Urinary bladder (tissue), 4 donors: Measurements from ENCODE around the gene C11orf21. TPM values are rescaled to one million over a fixed set of nuclear protein-coding genes. Genes with fewer than 3 reads are reported as not detected.

ENCODE experiments used
- DNase-seq: peaks from one replicate; pipeline ENCODE4 v3.0.0-alpha.2; 2015; ENCODE audit errors: extremely low spot score
- H3K27ac ChIP-seq: one replicate; pipeline ENCODE4 v1.5.1; 2013; ENCODE audit warnings: low read depth, mild to moderate bottlenecking, moderate library complexity
- H3K36me3 ChIP-seq: one replicate; pipeline ENCODE4 v1.6.1; 2013; ENCODE audit warnings: mild to moderate bottlenecking, moderate library complexity; ENCODE audit not compliant: insufficient read depth
- H3K4me1 ChIP-seq: one replicate; pipeline ENCODE4 v1.6.1; 2013; ENCODE audit warnings: mild to moderate bottlenecking, moderate library complexity; ENCODE audit not compliant: insufficient read depth
- H3K4me3 ChIP-seq: one replicate; pipeline ENCODE4 v1.5.1; 2013; ENCODE audit warnings: low read depth, low read length
- WGBS: extraction: QIAGEN DNeasy Blood & Tissue Kit; methylation state at CpG from one replicate; pipeline ENCODE4 v1.1.7; 2013; 5-methylcytosine and 5-hydroxymethylcytosine counted together
- polyA plus RNA-seq: library from polyadenylated mRNA; stranded (reverse); fragments of 200-250 nt; gene quantifications from one replicate; pipeline ENCODE4 v1.2.3, GENCODE V29; 2013
- total RNA-seq: library from RNA; depleted of rRNA; stranded (reverse); fragments of >200 nt; gene quantifications from one replicate; pipeline ENCODE4 v1.2.3, GENCODE V29; 2014
- donor health status: healthy with polysubstance abuse.
- donor health status: healthy.

Gene C11orf21
- total and polyA plus RNA-seq, 2 donors: 0.42 to 0.60 TPM

DNA sequence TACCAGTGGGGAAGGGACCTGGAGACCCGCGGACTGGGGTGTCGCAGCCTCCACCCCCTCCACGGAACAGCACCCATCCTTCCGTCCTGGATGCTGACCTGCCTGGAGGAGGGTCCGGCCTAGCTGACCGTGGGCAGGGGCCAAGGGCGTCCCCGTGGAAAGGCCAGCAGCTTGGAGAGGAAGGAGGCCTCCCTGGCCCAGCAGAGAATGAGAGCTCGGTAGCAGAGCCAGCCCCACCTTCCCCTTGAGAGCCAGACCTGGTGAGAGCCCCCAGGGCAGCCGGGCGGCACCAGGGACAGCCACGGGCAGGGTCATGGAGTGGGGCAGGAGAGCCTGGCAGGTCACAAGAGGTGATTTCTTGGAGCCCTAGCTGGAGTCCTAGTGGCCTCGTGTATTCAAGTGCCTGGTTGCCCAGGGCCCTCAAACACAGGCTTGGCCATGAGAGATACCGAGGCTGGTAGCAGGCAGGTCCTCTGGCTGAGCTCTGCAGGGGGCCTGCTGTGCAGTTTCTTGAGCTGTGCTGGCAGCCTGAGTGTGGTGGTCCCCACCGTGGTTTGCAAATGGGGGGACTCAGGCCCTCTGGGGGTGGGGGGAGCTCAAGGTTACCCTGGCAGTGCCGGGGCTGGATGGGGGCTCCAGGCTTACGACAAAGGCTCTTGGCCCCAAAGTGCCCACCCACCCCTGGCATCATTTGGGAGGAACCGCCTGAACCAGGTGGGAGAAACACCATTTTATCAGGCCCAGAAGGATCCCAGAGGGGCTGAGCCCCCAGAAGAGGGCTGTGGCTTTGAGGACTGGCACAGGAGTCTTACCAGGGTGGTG lies 7.7 kb upstream of the C11orf21 start:
- no peak overlapping the region for H3K4me3 ChIP-seq
- H3K27ac ChIP-seq: no peak overlapping the region
- DNase-seq: no peak
- 78% methylated on average over 19 of the region's 19 CpGs for WGBS
- H3K4me1 ChIP-seq: peaks cover 1% of the 10 kb centered on the region
- no peaks in the 10 kb centered on the region for H3K36me3 ChIP-seq

DNA sequence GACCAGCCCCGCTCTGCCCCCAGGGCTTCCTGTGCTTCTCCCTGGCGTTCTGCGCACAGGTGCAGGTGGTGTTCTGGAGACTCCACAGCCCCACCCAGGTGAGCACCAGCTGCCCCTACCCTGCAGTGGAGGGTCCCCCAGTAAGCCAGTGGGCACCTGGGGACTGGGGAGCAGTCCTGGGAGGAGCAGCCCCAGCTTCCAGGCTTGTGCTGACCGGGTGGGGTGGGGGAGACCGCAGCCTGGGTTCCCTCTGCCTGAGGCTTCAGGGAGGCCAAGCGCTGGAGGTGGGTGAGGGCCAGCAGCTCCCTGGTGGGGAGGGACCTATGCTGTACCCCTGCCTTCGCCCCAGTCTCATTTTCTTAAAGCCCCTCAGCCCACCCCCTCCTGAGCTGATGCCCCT lies 7.0 kb upstream of the C11orf21 start:
- no peak for DNase-seq
- 93% methylated on average over 7 of the region's 7 CpGs for WGBS
- H3K4me1 ChIP-seq: peaks cover 1% of the 10 kb centered on the region
- no peaks in the 10 kb centered on the region for H3K36me3 ChIP-seq
- H3K27ac ChIP-seq: no peak overlapping the region
- no peak overlapping the region for H3K4me3 ChIP-seq

DNA sequence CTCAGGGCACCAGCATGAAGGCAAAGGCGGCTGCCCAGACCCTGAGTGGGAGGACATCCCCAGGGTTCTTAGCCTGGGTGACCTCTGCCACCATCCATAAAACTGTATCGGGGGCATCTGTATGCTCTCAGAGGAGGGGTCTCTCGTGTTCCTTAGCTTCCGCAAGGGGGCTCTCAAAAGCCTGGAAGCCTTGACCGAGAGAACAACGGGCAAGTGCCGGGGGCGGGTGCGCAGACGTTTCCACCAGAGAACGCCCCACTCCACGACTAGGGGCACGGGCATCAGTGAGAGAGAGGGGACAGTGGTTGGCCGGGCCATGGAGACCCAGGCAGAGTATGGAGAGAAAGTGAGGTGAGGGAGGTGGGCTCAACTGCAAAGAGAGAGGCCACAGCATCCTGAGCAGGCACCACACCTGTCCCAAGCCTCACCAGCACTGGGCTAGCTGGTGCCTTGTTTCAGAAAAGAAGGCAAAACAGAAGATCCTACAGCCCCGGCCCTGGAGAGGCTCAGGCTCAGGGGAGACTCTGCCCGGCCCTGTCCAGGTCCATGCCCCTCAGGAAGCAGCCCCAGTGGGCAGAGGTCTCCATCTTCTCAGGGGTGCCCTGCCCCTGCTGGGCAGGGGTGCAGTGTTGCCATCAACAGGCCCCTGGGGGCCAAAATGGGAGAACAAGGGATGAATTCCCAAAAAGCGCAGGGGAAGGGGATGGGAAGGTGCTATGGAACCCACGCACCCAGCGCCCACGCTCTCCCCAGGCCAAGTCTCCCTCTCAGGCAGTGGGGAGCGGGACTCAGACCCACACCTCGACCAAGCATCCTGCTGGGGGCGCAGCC lies 6.0 kb upstream of the C11orf21 start:
- 90% methylated on average over 23 of the region's 23 CpGs for WGBS
- Histone ChIP-seq H3K4me3 (no peak overlapping the region), H3K4me1 (peaks cover 1% of the 10 kb centered on the region), H3K27ac (no peak overlapping the region), H3K36me3 (no peaks in the 10 kb centered on the region)
- no peak for DNase-seq

DNA sequence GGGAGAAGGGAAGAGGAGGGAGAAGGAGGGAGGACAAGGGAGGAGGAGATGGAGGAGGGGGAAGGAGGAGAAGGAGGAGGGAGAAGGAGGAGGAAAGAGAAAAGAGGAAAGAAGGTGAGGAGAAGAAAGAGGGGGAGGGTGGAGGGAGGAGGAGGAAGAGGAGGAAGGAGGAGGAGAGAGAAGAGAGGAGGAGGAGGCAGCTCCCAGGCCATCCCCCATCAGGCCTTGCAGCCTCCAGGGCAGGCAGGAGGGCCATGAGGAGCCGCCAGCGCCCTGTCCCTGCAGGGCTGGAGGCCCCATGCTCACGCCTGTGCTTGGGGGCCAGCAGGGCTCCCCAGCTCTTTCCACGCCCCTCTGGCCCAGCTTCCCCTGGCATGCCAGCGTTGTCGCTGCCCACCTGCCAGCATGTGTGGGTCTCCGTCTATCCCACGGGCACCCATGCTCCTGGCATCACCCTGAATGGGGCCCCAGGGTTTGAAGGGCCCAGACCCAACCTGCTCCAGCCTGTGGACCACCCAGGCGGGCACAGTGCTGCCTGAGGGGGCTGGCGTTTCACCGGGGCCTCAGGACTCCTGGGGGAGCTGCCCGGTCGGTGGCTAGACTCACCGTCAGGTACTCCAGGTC lies 5.3 kb upstream of the C11orf21 start:
- Histone ChIP-seq H3K27ac (peak overlapping the region; percentile 53), H3K36me3 (no peaks in the 10 kb centered on the region), H3K4me1 (no peaks in the 10 kb centered on the region), H3K4me3 (no peak overlapping the region)
- WGBS: 41% methylated on average over 14 of the region's 14 CpGs
- DNase-seq: no peak

DNA sequence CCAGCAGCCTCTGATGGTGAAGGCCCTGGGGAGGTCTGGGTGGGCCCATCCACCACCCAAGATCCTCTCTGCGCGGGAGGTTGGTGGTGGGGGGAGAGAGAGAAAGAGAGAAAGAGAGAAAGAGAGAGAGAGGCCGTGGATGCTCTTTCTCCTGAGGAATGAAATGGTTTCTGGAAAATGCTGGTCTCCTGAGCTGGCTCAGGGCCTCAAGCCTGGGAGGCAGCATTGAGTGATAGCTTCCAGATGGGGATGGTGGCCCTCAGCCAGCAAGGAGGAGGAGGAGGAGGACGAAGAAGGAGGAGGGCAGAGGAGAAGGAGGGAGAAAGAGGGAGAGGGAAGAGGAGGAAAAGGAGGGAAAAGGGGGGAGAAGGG lies 4.7 kb upstream of the C11orf21 start:
- H3K27ac ChIP-seq: peak overlapping the region; percentile 88
- no peaks in the 10 kb centered on the region for H3K4me1 ChIP-seq
- DNase-seq: peak; percentile 88
- H3K36me3 ChIP-seq: no peaks in the 10 kb centered on the region
- H3K4me3 ChIP-seq: no peak overlapping the region
- 3% methylated on average over 4 of the region's 4 CpGs for WGBS

DNA sequence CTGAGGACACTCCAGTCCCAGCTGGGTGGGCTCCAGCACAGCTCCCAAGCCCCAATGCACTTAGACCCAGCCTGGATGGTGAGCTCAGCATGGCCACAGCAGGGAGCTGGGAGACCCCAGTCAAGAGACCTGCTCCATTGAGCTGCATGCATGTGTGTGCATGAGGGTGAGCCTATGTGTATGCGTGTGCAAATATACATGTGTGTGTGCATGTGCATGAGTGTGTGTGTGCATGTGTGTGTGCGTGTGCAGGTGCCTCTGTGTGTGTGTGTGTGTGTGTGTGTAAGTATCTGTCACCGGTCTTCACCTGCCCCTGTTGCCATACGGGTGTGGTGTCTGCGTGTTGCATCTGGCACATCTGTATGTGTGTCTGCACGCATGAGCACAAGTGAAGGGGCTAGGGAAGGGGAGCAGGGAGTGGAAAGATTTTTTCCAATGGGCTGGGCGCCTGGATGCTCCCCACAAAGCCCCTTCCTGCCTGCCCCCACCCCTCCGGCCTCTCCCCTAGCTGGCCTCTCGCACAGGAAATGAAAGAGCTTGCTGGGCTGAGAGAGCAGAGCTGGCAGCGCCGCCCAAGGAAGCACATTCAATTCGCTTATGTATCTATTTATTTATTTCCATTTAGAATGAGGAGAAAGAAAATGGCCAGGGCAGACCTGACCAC lies 4.2 kb upstream of the C11orf21 start:
- Histone ChIP-seq H3K36me3 (no peaks in the 10 kb centered on the region), H3K4me3 (no peak overlapping the region)
- 9% methylated on average over 12 of the region's 12 CpGs for WGBS

DNA sequence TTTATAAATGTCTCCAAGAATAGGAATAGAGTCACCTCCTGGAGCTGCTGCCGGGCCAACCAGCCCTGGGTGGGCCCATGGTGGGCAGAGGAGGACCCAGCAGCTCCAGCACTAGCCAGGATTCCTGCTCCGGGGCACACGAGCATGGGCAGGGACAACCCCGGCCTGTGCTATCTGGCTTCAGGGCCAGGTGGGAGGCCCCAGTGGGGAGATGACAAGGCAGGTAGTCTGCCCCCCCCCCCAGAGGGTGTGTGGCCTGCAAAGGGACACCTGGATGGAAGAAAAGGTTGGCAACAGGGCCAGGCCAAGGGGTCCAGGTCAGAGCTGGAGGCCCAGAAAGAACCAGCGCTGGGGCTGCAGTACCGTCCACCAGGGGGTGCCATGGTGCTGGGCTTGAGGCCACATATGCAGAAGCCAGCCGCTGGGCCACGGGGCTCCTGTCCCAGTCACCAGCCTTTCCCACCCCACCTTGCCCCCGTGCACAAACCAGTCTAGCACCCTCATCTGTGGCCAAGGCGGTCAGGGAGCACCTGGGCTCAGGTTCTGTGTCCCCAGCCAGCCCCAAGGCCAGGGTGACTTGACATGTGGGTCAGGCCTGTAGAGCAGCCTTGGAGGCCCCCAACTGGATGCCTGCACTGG lies 3.5 kb upstream of the C11orf21 start:
- H3K4me1 ChIP-seq: no peaks in the 10 kb centered on the region
- H3K4me3 ChIP-seq: no peak overlapping the region
- no peak for DNase-seq

More for the DNA sequence above, 4.2 kb upstream of the C11orf21 start:
- Histone ChIP-seq H3K4me1 (no peaks in the 10 kb centered on the region), H3K27ac (peak overlapping the region; percentile 88)
- DNase-seq: peak; percentile 81

DNA sequence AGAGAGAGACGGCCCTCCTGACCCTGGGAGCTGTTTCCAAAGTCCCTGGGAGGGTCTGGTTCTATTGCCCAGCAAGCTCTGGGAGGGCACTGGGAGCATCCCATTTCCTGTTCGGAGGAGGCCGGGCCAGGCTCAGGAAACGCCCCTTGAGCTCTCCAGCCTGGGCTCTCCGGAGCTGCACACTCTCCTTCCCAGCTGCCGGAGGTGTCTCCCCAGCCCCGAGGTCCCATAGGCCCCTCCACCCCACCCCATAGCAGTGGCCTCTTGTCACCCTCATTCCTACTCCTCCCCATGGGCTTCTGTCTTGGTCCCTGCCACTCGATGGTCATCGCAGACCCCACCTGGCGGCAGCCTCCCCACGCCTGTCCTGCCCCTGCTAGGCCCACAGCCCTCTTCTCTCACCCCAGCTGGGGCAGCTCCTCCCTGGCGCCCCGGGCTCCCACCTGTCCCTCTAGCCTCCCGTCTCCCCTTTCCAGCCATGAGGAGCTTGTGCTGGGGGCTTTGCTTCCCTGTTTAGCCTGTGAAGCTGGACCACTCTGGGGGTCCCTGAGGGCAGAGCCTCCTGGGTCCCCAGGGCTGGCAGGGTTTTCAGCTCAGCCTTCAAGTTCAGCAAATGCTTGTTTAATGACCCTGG lies 2.9 kb upstream of the C11orf21 start:
- WGBS: 69% methylated on average over 14 of the region's 14 CpGs
- no peak overlapping the region for H3K27ac ChIP-seq
- no peak for DNase-seq

More for the DNA sequence above, 3.5 kb upstream of the C11orf21 start:
- WGBS: 31% methylated on average over 10 of the region's 10 CpGs
- Histone ChIP-seq H3K27ac (no peak overlapping the region), H3K36me3 (no peaks in the 10 kb centered on the region)

DNA sequence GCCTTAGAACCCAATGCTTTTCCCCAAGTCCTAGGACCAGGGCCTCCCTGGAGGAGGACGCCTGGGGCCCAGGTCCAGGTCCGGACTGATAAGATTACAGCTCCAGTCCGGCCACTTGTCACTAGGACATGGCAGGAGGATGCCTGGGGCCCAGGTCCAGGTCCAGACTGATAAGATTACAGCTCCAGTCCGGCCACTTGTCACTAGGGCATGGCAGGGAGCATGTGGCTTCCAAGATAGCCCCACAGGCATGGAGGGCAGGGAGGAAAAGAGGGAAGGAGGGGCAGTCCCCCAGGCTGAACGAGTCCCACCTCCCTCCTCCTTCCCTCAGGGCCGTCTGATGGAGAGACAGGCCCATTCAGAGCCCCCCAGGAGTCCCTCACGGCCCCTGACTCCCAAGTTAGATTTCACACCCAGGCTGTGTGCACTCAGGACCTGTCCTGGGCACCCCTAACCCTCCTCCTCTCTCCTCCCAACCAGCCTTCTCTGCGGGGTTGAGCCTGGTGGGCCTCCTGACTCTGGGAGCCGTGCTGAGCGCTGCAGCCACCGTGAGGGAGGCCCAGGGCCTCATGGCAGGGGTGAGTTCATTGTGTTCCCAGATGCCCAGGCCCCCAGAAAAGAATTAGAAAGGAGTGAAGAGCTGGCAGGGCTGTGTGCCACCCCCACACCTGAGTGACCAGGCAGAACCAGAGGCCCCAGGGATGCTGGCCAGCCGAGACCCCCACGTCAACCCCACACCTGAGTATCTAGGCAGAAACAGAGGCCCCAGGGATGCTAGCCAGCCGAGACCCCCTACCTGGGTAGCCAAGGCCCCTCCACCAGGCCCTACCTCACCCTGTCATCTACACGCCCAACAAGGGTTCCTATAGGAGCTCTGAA lies 2.1 kb upstream of the C11orf21 start:
- Histone ChIP-seq H3K4me3 (no peak overlapping the region), H3K27ac (no peak overlapping the region), H3K4me1 (no peaks in the 10 kb centered on the region), H3K36me3 (no peaks in the 10 kb centered on the region)
- WGBS: 73% methylated on average over 15 of the region's 15 CpGs
- no peak for DNase-seq

More for the DNA sequence above, 2.9 kb upstream of the C11orf21 start:
- Histone ChIP-seq H3K4me1 (no peaks in the 10 kb centered on the region), H3K36me3 (no peaks in the 10 kb centered on the region), H3K4me3 (no peak overlapping the region)

DNA sequence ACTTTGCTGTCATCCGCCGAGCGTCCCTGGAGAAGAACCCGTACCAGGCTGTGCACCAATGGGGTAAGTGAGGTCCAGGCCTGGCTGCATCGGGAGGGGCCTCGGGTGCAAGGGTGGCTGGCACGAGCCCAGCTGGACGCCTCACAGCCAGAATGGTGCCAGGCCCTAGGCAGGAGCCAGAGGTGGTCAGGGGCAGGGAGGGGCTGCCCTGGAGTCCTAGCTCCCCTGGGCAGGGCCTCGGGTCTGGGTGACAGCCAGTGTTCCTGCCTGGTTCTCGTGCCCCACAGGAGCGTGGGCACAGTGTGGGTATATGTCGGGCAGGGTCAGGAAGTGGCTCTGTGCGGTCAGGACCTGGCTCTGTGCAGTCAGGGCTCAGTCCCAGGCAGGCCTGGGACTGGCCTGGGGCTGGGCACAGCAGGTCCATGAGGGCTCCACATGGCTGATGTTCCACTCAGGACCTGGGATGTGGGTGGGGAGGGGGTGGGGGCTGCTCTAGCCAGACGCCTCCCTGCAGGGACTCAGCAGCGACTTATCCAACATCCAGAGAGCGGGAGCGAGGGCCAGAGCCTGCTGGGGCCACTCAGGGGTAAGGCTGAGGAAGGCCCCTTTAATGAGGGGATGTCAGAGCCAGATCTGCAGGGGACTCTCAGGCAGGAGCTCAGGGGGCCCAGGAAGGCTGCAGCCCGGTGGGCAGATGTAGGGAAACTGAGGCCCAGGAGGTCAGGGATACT lies 1.3 kb upstream of the C11orf21 start:
- Histone ChIP-seq H3K4me1 (no peaks in the 10 kb centered on the region), H3K4me3 (peak overlapping the region; percentile 5), H3K27ac (no peak overlapping the region), H3K36me3 (no peaks in the 10 kb centered on the region)
- no peak for DNase-seq
- 64% methylated on average over 18 of the region's 18 CpGs for WGBS

DNA sequence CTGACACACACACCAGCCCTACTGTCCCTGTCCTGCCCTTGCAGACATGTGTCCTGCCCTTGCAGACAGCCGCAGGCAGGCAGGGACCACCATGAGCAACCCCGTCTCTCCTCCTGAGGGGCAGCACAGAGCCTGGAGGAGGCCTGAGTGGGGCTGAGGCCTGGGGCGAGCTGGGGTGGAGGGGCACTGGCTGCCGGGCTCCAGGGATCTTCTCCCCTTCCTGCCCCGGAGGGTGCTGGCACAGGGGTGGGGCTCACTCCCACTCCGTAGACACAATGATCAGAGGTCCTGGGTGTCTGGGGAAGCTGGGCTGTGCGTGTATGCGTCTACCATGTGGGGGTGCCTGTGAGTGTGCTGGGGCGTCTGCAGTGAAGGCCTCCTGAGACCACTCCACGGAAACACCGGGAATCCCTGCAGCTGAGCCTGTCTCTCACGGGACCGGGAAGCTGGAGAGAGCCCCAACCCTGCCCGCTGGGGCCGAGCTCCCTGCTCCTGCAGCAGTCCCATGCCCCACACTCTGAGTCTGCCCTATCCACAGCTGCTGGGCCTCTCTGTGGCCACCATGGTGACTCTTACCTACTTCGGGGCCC lies 683 bp upstream of the C11orf21 start:
- WGBS: 69% methylated on average over 16 of the region's 16 CpGs
- Histone ChIP-seq H3K36me3 (no peaks in the 10 kb centered on the region), H3K4me1 (no peaks in the 10 kb centered on the region), H3K4me3 (peak overlapping the region; percentile 5), H3K27ac (no peak overlapping the region)
- DNase-seq: no peak
